DOHH2 (cell line): ENCODE measurements around the gene DPEP3.

Source experiments
- H3F3A ChIP-seq: fragments of 200-600 bp; sonication (generic), shearing (Covaris generic); 2 replicates; pipeline ENCODE4 v1.6.0; 2016; ENCODE audit warnings: antibody characterized with exemption, mild to moderate bottlenecking; ENCODE audit not compliant: control insufficient read depth, insufficient read depth
- H3K27ac ChIP-seq: fragments of 200-600 bp; sonication (generic); 2 replicates; pipeline ENCODE4 v1.5.1; 2014; ENCODE audit warnings: low read depth, mild to moderate bottlenecking, low read length, moderate library complexity
- H3K27me3 ChIP-seq: fragments of 200-600 bp; sonication (generic); 2 replicates; pipeline ENCODE4 v1.6.1; 2014; ENCODE audit warnings: mild to moderate bottlenecking, low read length, mixed read lengths; ENCODE audit not compliant: control insufficient read depth
- H3K36me3 ChIP-seq: fragments of 200-600 bp; sonication (generic); 2 replicates; pipeline ENCODE4 v1.6.1; 2014; ENCODE audit warnings: mild to moderate bottlenecking, low read length, moderate library complexity, mixed read lengths; ENCODE audit not compliant: control insufficient read depth
- H3K4me1 ChIP-seq: fragments of 200-600 bp; sonication (generic); 2 replicates; pipeline ENCODE4 v1.6.1; 2014; ENCODE audit warnings: mild to moderate bottlenecking, low read length, mixed read lengths; ENCODE audit not compliant: control insufficient read depth
- H3K4me2 ChIP-seq: fragments of 200-600 bp; sonication (generic); 2 replicates; pipeline ENCODE4 v1.6.0; 2014; ENCODE audit warnings: mild to moderate bottlenecking, low read length, moderate library complexity
- H3K4me3 ChIP-seq: fragments of 200-600 bp; sonication (generic); 2 replicates; pipeline ENCODE4 v1.5.1; 2014; ENCODE audit warnings: mild to moderate bottlenecking, low read length, mixed read lengths
- H3K79me2 ChIP-seq: fragments of 200-600 bp; sonication (generic); 2 replicates; pipeline ENCODE4 v1.6.1; 2014; ENCODE audit warnings: mild to moderate bottlenecking, low read length, mixed read lengths; ENCODE audit not compliant: control insufficient read depth
- H3K9me2 ChIP-seq: fragments of 200-600 bp; sonication (generic); replicated peaks from 2 replicates; pipeline ENCODE4 v1.6.1; 2014; ENCODE audit warnings: mild to moderate bottlenecking, low read length, mixed read lengths; ENCODE audit not compliant: control insufficient read depth
- H3K9me3 ChIP-seq: fragments of 200-600 bp; sonication (generic); 2 replicates; pipeline ENCODE4 v1.6.1; 2014; ENCODE audit warnings: antibody characterized with exemption, low read length, mixed read lengths; ENCODE audit not compliant: control insufficient read depth, insufficient read depth
- H4K20me1 ChIP-seq: fragments of 200-600 bp; sonication (generic); 2 replicates; pipeline ENCODE4 v1.6.0; 2014; ENCODE audit warnings: low read depth, mild to moderate bottlenecking, antibody characterized with exemption, low read length, moderate library complexity; ENCODE audit not compliant: control insufficient read depth, insufficient read depth
- EZH2phosphoT487 ChIP-seq: fragments of 200-600 bp; sonication (generic); IDR thresholded peaks from 2 replicates; pipeline ENCODE4 v1.6.1; 2017; ENCODE audit warnings: borderline replicate concordance, mild to moderate bottlenecking, antibody characterized with exemption, low read length, moderate library complexity, mixed read lengths
- TF ChIP-seq, protein P1 (sequence below): fragments of 200-600 bp; sonication (generic); IDR thresholded peaks from one replicate; pipeline ENCODE4 v1.5.1; 2014; ENCODE audit warnings: antibody characterized with exemption, mild to moderate bottlenecking, low read depth, low read length; ENCODE audit not compliant: poor library complexity, severe bottlenecking

Gene DPEP3

DNA sequence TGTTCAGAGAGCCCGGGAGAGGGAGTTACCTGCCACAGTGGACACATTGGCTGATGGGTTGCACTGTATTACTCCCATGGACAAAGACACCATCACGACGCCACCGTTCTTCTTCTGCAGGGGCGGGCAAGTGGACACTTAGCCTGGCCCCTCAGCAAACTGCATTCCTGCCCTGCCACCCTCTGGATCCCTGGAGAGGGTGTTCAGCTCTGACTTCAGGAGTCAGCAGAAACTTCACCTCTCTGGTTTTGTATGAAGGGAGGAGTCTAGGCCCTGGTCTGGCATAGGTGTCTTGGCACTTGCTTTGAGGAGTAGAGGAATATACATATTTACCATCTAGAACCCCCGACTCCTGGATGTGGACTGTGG is 9.7 kb upstream of the DPEP3 start:
- Histone ChIP-seq H3K4me2 (no peak overlapping the region), H4K20me1 (no peaks in the 10 kb centered on the region), H3K27me3 (no peaks in the 10 kb centered on the region), H3F3A (no peaks in the 10 kb centered on the region; the same call in 1 of the 2 replicates), H3K27ac (no peak overlapping the region), H3K4me3 (no peak overlapping the region), H3K79me2 (no peaks in the 10 kb centered on the region), H3K4me1 (peaks cover 24% of the 10 kb centered on the region), H3K9me3 (no peaks in the 10 kb centered on the region), H3K9me2 (no peaks in the 10 kb centered on the region), H3K36me3 (no peaks in the 10 kb centered on the region)
- TF ChIP-seq EZH2phosphoT487 = no peak
- TF ChIP-seq, protein P1, sequence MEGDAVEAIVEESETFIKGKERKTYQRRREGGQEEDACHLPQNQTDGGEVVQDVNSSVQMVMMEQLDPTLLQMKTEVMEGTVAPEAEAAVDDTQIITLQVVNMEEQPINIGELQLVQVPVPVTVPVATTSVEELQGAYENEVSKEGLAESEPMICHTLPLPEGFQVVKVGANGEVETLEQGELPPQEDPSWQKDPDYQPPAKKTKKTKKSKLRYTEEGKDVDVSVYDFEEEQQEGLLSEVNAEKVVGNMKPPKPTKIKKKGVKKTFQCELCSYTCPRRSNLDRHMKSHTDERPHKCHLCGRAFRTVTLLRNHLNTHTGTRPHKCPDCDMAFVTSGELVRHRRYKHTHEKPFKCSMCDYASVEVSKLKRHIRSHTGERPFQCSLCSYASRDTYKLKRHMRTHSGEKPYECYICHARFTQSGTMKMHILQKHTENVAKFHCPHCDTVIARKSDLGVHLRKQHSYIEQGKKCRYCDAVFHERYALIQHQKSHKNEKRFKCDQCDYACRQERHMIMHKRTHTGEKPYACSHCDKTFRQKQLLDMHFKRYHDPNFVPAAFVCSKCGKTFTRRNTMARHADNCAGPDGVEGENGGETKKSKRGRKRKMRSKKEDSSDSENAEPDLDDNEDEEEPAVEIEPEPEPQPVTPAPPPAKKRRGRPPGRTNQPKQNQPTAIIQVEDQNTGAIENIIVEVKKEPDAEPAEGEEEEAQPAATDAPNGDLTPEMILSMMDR = no peak

DNA sequence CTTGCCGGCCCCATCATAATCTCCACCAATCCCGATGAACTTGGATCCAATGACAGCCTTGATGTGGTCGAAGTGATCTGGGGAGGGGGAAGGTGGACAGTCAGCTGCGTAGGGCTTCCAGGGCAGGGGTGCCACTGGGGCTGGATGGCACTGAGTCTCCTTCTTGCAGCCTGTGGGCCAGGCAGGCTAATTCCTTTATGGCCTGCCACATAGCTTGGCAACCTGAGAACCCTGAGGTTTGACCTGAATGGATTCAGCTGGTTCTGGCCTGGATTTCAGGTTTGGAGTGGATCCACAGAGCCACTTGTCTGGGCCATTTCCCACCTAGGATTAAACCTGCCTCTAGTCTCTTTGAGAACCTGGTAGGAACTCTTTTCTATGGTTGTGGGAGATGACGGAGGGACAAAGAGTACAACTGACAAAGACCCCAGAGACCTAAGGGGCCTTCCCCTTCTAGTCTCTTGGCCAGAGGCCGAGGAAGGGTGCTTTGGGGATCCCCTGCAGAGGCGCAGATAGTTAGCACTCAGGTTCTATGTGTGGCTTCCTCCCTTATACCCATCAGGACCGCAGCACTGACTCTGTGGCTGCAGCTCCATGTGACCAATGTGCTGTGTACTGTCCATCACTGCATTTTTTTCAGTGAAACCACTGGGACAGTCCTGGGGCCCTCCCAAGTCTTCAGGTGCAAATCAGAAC is 9.2 kb upstream of the DPEP3 start:
- H3K79me2 ChIP-seq = no peaks in the 10 kb centered on the region
- H3K27me3 ChIP-seq = no peaks in the 10 kb centered on the region
- no peaks in the 10 kb centered on the region for H3K36me3 ChIP-seq
- no peaks in the 10 kb centered on the region for H3K9me3 ChIP-seq
- H3K27ac ChIP-seq = no peak overlapping the region
- H3K4me3 ChIP-seq = no peak overlapping the region
- H3K9me2 ChIP-seq = no peaks in the 10 kb centered on the region
- no peaks in the 10 kb centered on the region for H4K20me1 ChIP-seq
- TF ChIP-seq EZH2phosphoT487 = no peak
- TF ChIP-seq, protein P1 = no peak
- H3K4me2 ChIP-seq = no peak overlapping the region
- H3F3A ChIP-seq = no peaks in the 10 kb centered on the region
- H3K4me1 ChIP-seq = peaks cover 30% of the 10 kb centered on the region

DNA sequence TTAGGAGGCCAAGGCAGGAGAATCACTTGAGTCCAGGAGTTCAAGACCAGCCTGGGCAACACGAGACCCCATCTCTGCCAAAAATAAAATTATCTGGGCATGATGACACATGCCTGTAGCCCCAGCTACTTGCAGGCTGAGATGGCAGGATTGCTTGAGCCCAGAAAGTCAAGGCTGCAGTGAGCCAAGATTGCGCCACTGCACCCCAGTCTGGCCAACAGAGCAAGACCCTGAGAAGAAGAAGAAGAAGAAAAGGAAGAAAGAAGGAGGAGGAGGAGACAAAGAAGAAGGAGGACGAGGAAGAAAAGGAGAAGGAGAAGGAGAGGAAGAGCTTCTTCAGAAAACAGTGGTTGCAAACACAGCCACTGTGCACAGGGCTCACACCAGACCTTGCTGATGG is 8.4 kb upstream of the DPEP3 start:
- H3K9me2 ChIP-seq = no peaks in the 10 kb centered on the region
- no peaks in the 10 kb centered on the region for H3K9me3 ChIP-seq
- H3K79me2 ChIP-seq = no peaks in the 10 kb centered on the region
- no peaks in the 10 kb centered on the region for H3F3A ChIP-seq
- no peaks in the 10 kb centered on the region for H3K27me3 ChIP-seq
- no peaks in the 10 kb centered on the region for H4K20me1 ChIP-seq
- TF ChIP-seq, protein P1 = no peak
- no peak for TF ChIP-seq EZH2phosphoT487
- H3K36me3 ChIP-seq = no peaks in the 10 kb centered on the region
- H3K4me2 ChIP-seq = no peak overlapping the region
- no peak overlapping the region for H3K4me3 ChIP-seq
- no peak overlapping the region for H3K27ac ChIP-seq
- H3K4me1 ChIP-seq = peaks cover 35% of the 10 kb centered on the region
